Left ventricle myocardium inferior (tissue), 1 donor: ENCODE data around the gene SLC23A3. TPM values are rescaled to one million over a fixed set of nuclear protein-coding genes. Genes with fewer than 3 reads are reported as not detected.

ENCODE experiments used
- DNase-seq: peaks from one replicate; pipeline ENCODE4 v3.0.0-alpha.2; 2020
- H3K27ac ChIP-seq: fragments of 200-600 bp; replicated peaks from 2 replicates; pipeline ENCODE4 v1.8.0; 2021
- H3K27me3 ChIP-seq: fragments of 200-600 bp; 2 replicates; pipeline ENCODE4 v1.8.0; 2021; ENCODE audit warnings: low read depth
- H3K36me3 ChIP-seq: fragments of 200-600 bp; 2 replicates; pipeline ENCODE4 v1.8.0; 2021
- H3K4me1 ChIP-seq: fragments of 200-600 bp; 2 replicates; pipeline ENCODE4 v1.8.0; 2021
- H3K4me3 ChIP-seq: fragments of 200-600 bp; 2 replicates; pipeline ENCODE4 v1.8.0; 2021; ENCODE audit warnings: mild to moderate bottlenecking, moderate library complexity
- H3K9me3 ChIP-seq: fragments of 200-600 bp; replicated peaks from 2 replicates; pipeline ENCODE4 v1.8.0; 2021
- CTCF ChIP-seq: fragments of 200-600 bp; IDR thresholded peaks from 2 replicates; pipeline ENCODE4 v1.8.0; 2021; ENCODE audit warnings: antibody characterized with exemption, mild to moderate bottlenecking, borderline replicate concordance
- intact Hi-C: fragments of 100-400 bp; cut with micrococcal nuclease; formaldehyde crosslinking; loops from one replicate; pipeline ENCODE4 v1.11.0; 2022
- long read RNA-seq: library from polyadenylated mRNA; unstranded; transcript quantifications from one replicate; pipeline ENCODE4 v2.0.0, GENCODE V29; 2021
- total RNA-seq: library from RNA; stranded (reverse); fragmentation: NEBNext Ultra II Directional; extraction: Animal tissue kit (Norgen Biotek cat#: 25700); gene quantifications from one replicate; pipeline ENCODE4 v1.2.1, GENCODE V29; 2021
- donor health status: DM: no; HTN: yes; CAD: no; lungs with severe emphysema.

SLC23A3 gene
- 0.58 TPM for total RNA-seq
- long read RNA-seq, result 0 reads

- no peak for TF ChIP-seq CTCF
- Histone ChIP-seq H3K36me3 (peaks cover 30% of the 10 kb centered on the region), H3K4me3 (no peak within 1 kb of the TSS), H3K9me3 (no peaks in the 10 kb centered on the region), H3K27me3 (no peaks in the 10 kb centered on the region), H3K27ac (peak within 1 kb of the TSS; percentile 63), H3K4me1 (peaks cover 25% of the 10 kb centered on the region)
- no peak for DNase-seq
- intact Hi-C loops, result loop anchor here (5.0 to 10.0 kb wide), 2 partner anchors 55 to 127 kb away; partner anchors contain the start of genes ANKZF1 and ATG9A
These were observed at the start of gene SLC23A3 for GRCh38 chr2:219169930-219170654. SLC23A3 (minus strand) TSS chr2:219170029; CDS start chr2:219169984, 45 bp downstream.

- H3K4me1 ChIP-seq, result peaks cover 40% of the 10 kb centered on the region
- intact Hi-C loops, result no loop called here
- peaks cover 66% of the 10 kb centered on the region for H3K36me3 ChIP-seq
- H3K27ac ChIP-seq, result peak within 1 kb of the TSS; percentile 98
- no peak for TF ChIP-seq CTCF
- no peaks in the 10 kb centered on the region for H3K9me3 ChIP-seq
- H3K4me3 ChIP-seq, result peak within 1 kb of the TSS; percentile 75
- DNase-seq, result peak; percentile 98
- no peaks in the 10 kb centered on the region for H3K27me3 ChIP-seq
These were observed 49.2 kb upstream of the SLC23A3 start, which contains the start of gene ABCB6 for GRCh38 chr2:219218732-219219701. ABCB6 (minus strand) TSS chr2:219218958; CDS start chr2:219218673, 285 bp downstream.

- peak overlapping the region; percentile 75 for H3K4me3 ChIP-seq
- intact Hi-C loops, result no loop called here
- H3K27me3 ChIP-seq, result no peaks in the 10 kb centered on the region
- no peak for TF ChIP-seq CTCF
- peaks cover 66% of the 10 kb centered on the region for H3K36me3 ChIP-seq
- peak overlapping the region; percentile 98 for H3K27ac ChIP-seq
- peak; percentile 66 for DNase-seq
- peaks cover 40% of the 10 kb centered on the region for H3K4me1 ChIP-seq
- H3K9me3 ChIP-seq, result no peaks in the 10 kb centered on the region
These were observed 48.4 kb upstream of the SLC23A3 start for GRCh38 chr2:219218217-219218731.

- DNase-seq, result no peak
- Histone ChIP-seq H3K4me3 (no peak overlapping the region), H3K27ac (no peak overlapping the region), H3K4me1 (peaks cover 40% of the 10 kb centered on the region), H3K36me3 (peaks cover 64% of the 10 kb centered on the region), H3K27me3 (no peaks in the 10 kb centered on the region), H3K9me3 (no peaks in the 10 kb centered on the region)
- no peak for TF ChIP-seq CTCF
- intact Hi-C loops, result no loop called here
These were observed 46.7 kb upstream of the SLC23A3 start for GRCh38 chr2:219216535-219216915.

- peaks cover 40% of the 10 kb centered on the region for H3K4me1 ChIP-seq
- H3K27me3 ChIP-seq, result no peaks in the 10 kb centered on the region
- no peaks in the 10 kb centered on the region for H3K9me3 ChIP-seq
- no peak for TF ChIP-seq CTCF
- DNase-seq, result no peak
- no peak overlapping the region for H3K4me3 ChIP-seq
- intact Hi-C loops, result no loop called here
- no peak overlapping the region for H3K27ac ChIP-seq
- H3K36me3 ChIP-seq, result peaks cover 61% of the 10 kb centered on the region
These were observed 46.2 kb upstream of the SLC23A3 start for GRCh38 chr2:219215871-219216534.
